Vagina (tissue), 2 donors: ENCODE data around the gene GTF2H1.

Experiments used
- POLR2A ChIP-seq, 2 donors: fragments of 450-650 bp; IDR thresholded peaks; one replicate each; pipeline ENCODE4 v1.6.1; 2017; ENCODE audit warnings: antibody characterized with exemption in 2 of 2, mild to moderate bottlenecking in 2 of 2, moderate library complexity in 2 of 2
- POLR2AphosphoS5 ChIP-seq, 2 donors: sonication (generic); formaldehyde crosslinking; IDR thresholded peaks; one replicate each; pipeline ENCODE4 v1.9.0; 2017; ENCODE audit warnings: antibody characterized with exemption in 2 of 2, mild to moderate bottlenecking in 2 of 2, low read depth in 1 of 2; ENCODE audit not compliant: insufficient read depth in 1 of 2
- TF ChIP-seq, protein P1 (sequence below), 3 experiments: fragments of 450-650 bp in 2 of 3; fragments of 200-600 bp in 1 of 3; sonication (generic) in 1 of 3; IDR thresholded peaks; one replicate each; pipeline ENCODE4 v1.5.1; 2017 to 2019; ENCODE audit warnings: antibody characterized with exemption in 3 of 3, mild to moderate bottlenecking in 2 of 3, moderate library complexity in 2 of 3

DNA sequence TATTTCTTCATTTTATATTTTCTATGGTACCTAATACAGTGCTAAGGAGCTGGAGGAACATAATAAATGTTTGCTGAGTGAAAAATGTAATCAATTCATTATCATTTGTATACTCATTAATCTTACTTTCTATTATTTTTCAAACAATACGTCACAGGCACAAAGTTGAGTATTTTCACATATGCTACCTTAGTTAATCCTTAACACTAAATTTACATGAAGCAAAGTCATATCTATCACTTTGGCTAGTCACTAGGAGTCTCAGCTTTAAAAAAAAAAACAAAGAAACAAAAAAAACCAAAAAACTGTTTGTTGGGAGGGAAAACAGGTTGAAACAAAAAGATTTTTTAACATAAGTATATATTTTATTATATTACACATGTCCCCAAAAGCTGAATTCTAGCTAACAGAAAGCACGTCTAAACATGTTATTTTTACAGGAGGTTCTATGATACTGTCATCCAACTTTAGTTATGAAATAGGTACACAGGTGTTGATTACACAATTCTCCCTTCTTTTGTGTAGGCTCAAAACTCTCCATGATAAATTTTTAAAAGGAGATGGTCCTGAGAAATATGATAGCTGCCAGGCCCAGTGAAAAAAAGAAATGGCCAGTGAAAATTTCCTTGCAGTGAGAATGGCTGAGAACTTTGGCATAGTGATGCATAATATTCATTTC, 14.8 kb upstream of the GTF2H1 start:
- TF ChIP-seq, protein P1, sequence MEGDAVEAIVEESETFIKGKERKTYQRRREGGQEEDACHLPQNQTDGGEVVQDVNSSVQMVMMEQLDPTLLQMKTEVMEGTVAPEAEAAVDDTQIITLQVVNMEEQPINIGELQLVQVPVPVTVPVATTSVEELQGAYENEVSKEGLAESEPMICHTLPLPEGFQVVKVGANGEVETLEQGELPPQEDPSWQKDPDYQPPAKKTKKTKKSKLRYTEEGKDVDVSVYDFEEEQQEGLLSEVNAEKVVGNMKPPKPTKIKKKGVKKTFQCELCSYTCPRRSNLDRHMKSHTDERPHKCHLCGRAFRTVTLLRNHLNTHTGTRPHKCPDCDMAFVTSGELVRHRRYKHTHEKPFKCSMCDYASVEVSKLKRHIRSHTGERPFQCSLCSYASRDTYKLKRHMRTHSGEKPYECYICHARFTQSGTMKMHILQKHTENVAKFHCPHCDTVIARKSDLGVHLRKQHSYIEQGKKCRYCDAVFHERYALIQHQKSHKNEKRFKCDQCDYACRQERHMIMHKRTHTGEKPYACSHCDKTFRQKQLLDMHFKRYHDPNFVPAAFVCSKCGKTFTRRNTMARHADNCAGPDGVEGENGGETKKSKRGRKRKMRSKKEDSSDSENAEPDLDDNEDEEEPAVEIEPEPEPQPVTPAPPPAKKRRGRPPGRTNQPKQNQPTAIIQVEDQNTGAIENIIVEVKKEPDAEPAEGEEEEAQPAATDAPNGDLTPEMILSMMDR (IDR thresholded peaks at IDR 0.05): no peak
- peak in 1 of 2 donors; percentile 38 for TF ChIP-seq POLR2AphosphoS5 (IDR thresholded peaks at IDR 0.05; ENCODE audit: insufficient read depth in 1 of 2, low read depth in 1 of 2)
- no peak for TF ChIP-seq POLR2A (IDR thresholded peaks at IDR 0.05)
